Esophagus squamous epithelium (tissue), 5 donors: ENCODE measurements around the gene CCDC102A. TPM values are rescaled to one million over a fixed set of nuclear protein-coding genes. Genes with fewer than 3 reads are reported as not detected.

Experiments used
- DNase-seq: peaks from one replicate; lab custom pipeline; 2025; lab: John Stamatoyannopoulos, UW
- H3K27ac ChIP-seq, 4 donors: fragments of 200-600 bp; sonication (generic); one replicate each; pipeline ENCODE4 v1.5.1; 2016 to 2019; ENCODE audit warnings: mild to moderate bottlenecking in 1 of 4
- H3K27me3 ChIP-seq, 4 donors: fragments of 200-600 bp; sonication (generic); 1 replicate in 3 of 4; 2 replicates in 1 of 4; pipeline versions ENCODE4 v1.5.1 to v1.6.0; 2017 to 2021; ENCODE audit warnings: antibody characterized with exemption in 1 of 4
- H3K36me3 ChIP-seq, 3 donors: fragments of 200-600 bp; sonication (generic); one replicate each; pipeline ENCODE4 v1.5.1; 2016 to 2019
- H3K4me1 ChIP-seq, 3 donors: fragments of 200-600 bp; sonication (generic); one replicate each; pipeline ENCODE4 v1.5.1; 2017 to 2019
- H3K4me3 ChIP-seq, 4 donors: fragments of 200-600 bp; sonication (generic); 1 replicate in 3 of 4; 2 replicates in 1 of 4; pipeline ENCODE4 v1.5.1; 2016 to 2019; ENCODE audit warnings: mild to moderate bottlenecking in 2 of 4, moderate library complexity in 1 of 4
- H3K9me3 ChIP-seq, 3 donors: fragments of 200-600 bp; sonication (generic); one replicate each; pipeline ENCODE4 v1.5.1; 2016 to 2019
- CTCF ChIP-seq, 6 experiments: fragments of 450-650 bp in 4 of 6; fragments of 200-600 bp in 2 of 6; sonication (generic) in 2 of 6; IDR thresholded peaks; one replicate each; pipeline ENCODE4 v1.5.1; 2016 to 2019; ENCODE audit warnings: antibody characterized with exemption in 6 of 6, mild to moderate bottlenecking in 4 of 6, moderate library complexity in 4 of 6
- POLR2A ChIP-seq, 4 donors: fragments of 450-650 bp; IDR thresholded peaks; one replicate each; pipeline ENCODE4 v1.6.1; 2017; ENCODE audit warnings: antibody characterized with exemption in 4 of 4, mild to moderate bottlenecking in 4 of 4, moderate library complexity in 3 of 4
- WGBS, 2 donors: methylation state at CpG; one replicate each; pipeline ENCODE4 v1.1.5; 2018; 5-methylcytosine and 5-hydroxymethylcytosine counted together
- intact Hi-C: fragments of 100-400 bp; cut with DNase I; formaldehyde crosslinking; loops from one replicate; pipeline ENCODE4 v1.15.0; 2022
- total RNA-seq, 4 donors: library from RNA; depleted of rRNA; stranded (reverse); fragments of >200 nt; gene quantifications; one replicate each; pipeline ENCODE4 v1.1.0, GENCODE V29; 2016
- donor health status: DM: yes; HTN: yes; CAD: no.

The CCDC102A gene
- total RNA-seq, 4 donors from 2014 or later = 3.5 to 10.9 (median 6.9) TPM

DNA sequence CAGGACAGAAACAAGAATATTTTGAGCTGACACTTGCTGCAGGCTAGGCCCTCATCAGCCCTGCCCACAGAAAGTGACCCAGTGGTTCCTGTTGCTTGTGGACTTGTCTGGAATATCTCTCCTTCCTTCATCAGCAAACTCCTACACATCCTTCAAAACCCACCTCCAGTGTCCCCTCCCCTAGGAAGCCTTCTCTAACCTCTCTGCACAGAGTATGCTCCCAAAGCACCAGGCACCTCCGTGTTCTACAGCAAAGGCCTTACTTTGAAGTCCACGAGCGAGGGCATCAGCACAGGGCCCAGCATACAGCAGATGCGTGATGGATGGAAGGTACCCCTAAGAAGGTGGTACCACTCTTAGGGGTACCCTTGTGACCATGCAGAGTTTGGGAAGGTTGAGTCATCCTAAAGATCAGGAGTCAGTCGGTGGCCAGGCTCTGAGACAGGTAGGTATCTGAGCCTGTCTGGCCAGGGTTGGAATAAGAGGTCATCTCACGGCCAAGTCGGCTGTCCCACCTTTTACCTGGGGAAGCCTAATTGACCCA lies 2.0 kb downstream of the CCDC102A start:
- Histone ChIP-seq H3K27ac (peak overlapping the region; percentile 19 to 96 (median 91)), H3K4me3 (peak overlapping the region in 1 of 4 donors; percentile 6), H3K9me3 (no peaks in the 10 kb centered on the region), H3K27me3 (no peaks in the 10 kb centered on the region), H3K36me3 (no peaks in the 10 kb centered on the region), H3K4me1 (peaks cover 47 to 83% (median 63%) of the 10 kb centered on the region in 3 donors)
- 67 to 100% methylated on average over 1 to 6 of the region's 7 CpGs for WGBS, 2 donors
- TF ChIP-seq CTCF (IDR thresholded peaks at IDR 0.05) (no peak), POLR2A (IDR thresholded peaks at IDR 0.05) (no peak)
- DNase-seq = no peak
- intact Hi-C loops = no loop called here

GRCh38 chr16:57533431-57534336 lies 2.7 kb downstream of the CCDC102A start:
- H3K27ac ChIP-seq = peak overlapping the region; percentile 19 to 96 (median 91)
- peaks cover 47 to 88% (median 64%) of the 10 kb centered on the region in 3 donors for H3K4me1 ChIP-seq
- DNase-seq = no peak
- TF ChIP-seq POLR2A (IDR thresholded peaks at IDR 0.05) = no peak
- TF ChIP-seq CTCF (IDR thresholded peaks at IDR 0.05) = no peak
- H3K9me3 ChIP-seq = no peaks in the 10 kb centered on the region
- WGBS, 2 donors = 17 to 23% methylated on average over 12 to 15 of the region's 19 CpGs
- peaks cover 0 to 6% (median 0%) of the 10 kb centered on the region in 3 donors for H3K36me3 ChIP-seq
- H3K4me3 ChIP-seq = peak overlapping the region in 2 of 4 donors; percentile 6 to 43
- intact Hi-C loops = no loop called here
- no peaks in the 10 kb centered on the region for H3K27me3 ChIP-seq

- intact Hi-C loops = no loop called here
- no peaks in the 10 kb centered on the region for H3K9me3 ChIP-seq
- H3K4me1 ChIP-seq = peaks cover 43 to 83% (median 61%) of the 10 kb centered on the region in 3 donors
- no peak overlapping the region for H3K4me3 ChIP-seq
- H3K27me3 ChIP-seq = no peaks in the 10 kb centered on the region
- no peak overlapping the region for H3K27ac ChIP-seq
- no peak for DNase-seq
- 75 to 91% methylated on average over 2 to 4 of the region's 7 CpGs for WGBS, 2 donors
- TF ChIP-seq POLR2A (IDR thresholded peaks at IDR 0.05) (no peak), CTCF (IDR thresholded peaks at IDR 0.05) (no peak)
- peaks cover 0 to 20% (median 0%) of the 10 kb centered on the region in 3 donors for H3K36me3 ChIP-seq
These were observed 4.1 kb downstream of the CCDC102A start for GRCh38 chr16:57532266-57532625.

GRCh38 chr16:57531635-57532265 lies 4.6 kb downstream of the CCDC102A start:
- TF ChIP-seq CTCF (IDR thresholded peaks at IDR 0.05) = no peak
- no peak for TF ChIP-seq POLR2A (IDR thresholded peaks at IDR 0.05)
- Histone ChIP-seq H3K36me3 (peaks cover 0 to 20% (median 0%) of the 10 kb centered on the region in 3 donors), H3K4me1 (peaks cover 38 to 78% (median 56%) of the 10 kb centered on the region in 3 donors), H3K27ac (peak overlapping the region in 1 of 4 donors; percentile 87), H3K9me3 (no peaks in the 10 kb centered on the region), H3K27me3 (no peaks in the 10 kb centered on the region), H3K4me3 (no peak overlapping the region)
- 83 to 89% methylated on average over 8 of the region's 8 CpGs for WGBS, 2 donors
- DNase-seq = no peak
- intact Hi-C loops = no loop called here
